ENCODE measurements around the gene CCPG1.

DNA sequence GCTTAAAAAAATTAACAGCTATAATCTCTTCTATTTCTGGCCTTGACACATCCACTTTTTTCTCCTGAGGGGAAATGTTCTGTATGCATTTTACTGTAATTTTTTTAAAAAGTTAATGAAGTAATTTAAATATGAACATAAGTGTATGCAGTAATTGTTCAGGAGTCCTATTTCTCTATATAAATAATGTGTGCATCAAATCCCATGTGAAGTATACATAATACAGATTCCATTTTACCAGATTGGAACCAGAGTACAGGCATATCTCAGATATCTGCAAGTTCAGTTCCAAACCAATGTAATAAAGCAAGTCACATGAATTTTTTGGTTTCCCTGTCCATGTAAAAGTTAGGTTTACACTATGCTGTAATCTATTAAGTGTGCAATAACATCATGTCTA lies 26.6 kb downstream of the CCPG1 start:
- TF ChIP-seq ZBTB33 (IDR thresholded peaks at IDR 0.05; ENCODE audit: extremely low read depth, insufficient replicate concordance, low read length) (no peak), FOSL1 (IDR thresholded peaks at IDR 0.05; ENCODE audit: low read depth) (no peak), RAD21 (IDR thresholded peaks at IDR 0.05; ENCODE audit: low read depth) (no peak)
- TF ChIP-seq, protein P1, sequence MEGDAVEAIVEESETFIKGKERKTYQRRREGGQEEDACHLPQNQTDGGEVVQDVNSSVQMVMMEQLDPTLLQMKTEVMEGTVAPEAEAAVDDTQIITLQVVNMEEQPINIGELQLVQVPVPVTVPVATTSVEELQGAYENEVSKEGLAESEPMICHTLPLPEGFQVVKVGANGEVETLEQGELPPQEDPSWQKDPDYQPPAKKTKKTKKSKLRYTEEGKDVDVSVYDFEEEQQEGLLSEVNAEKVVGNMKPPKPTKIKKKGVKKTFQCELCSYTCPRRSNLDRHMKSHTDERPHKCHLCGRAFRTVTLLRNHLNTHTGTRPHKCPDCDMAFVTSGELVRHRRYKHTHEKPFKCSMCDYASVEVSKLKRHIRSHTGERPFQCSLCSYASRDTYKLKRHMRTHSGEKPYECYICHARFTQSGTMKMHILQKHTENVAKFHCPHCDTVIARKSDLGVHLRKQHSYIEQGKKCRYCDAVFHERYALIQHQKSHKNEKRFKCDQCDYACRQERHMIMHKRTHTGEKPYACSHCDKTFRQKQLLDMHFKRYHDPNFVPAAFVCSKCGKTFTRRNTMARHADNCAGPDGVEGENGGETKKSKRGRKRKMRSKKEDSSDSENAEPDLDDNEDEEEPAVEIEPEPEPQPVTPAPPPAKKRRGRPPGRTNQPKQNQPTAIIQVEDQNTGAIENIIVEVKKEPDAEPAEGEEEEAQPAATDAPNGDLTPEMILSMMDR (IDR thresholded peaks at IDR 0.05 in 2 of 3, conservative IDR thresholded peaks at IDR 0.05 in 1 of 3; ENCODE audit: borderline replicate concordance in 1 of 3, insufficient read depth in 1 of 3, low read depth in 2 of 3, low read length in 2 of 3), result no peak
